Gastrocnemius medialis (tissue), 4 donors: ENCODE measurements around the gene PTPRJ. TPM values are rescaled to one million over a fixed set of nuclear protein-coding genes. Genes with fewer than 3 reads are reported as not detected.
"Not testable (repeated sequence)": the region's sequence is repeated elsewhere in the genome, so short reads cannot be mapped to it uniquely, and the experiment has no call there.

Source experiments
- ATAC-seq, 2 donors: fragments of 150-250 bp; one replicate each; pipeline ENCODE4 v1.9.1; 2016
- DNase-seq, 2 donors: peaks; one replicate each; pipeline ENCODE4 v3.0.0-alpha.2; 2019
- H3K27ac ChIP-seq, 4 donors: fragments of 200-600 bp; sonication (generic); 1 replicate in 1 of 4; 2 replicates in 3 of 4; pipeline ENCODE4 v1.5.1; 2016 to 2018; ENCODE audit warnings: mild to moderate bottlenecking in 2 of 4, moderate library complexity in 1 of 4
- H3K27me3 ChIP-seq, 3 donors: fragments of 200-600 bp; sonication (generic) in 2 of 3; 1 replicate in 1 of 3; 2 replicates in 2 of 3; pipeline versions ENCODE4 v1.5.1 to v1.6.0; 2016 to 2019; ENCODE audit warnings: mild to moderate bottlenecking in 1 of 3, moderate library complexity in 1 of 3
- H3K36me3 ChIP-seq, 2 donors: fragments of 200-600 bp; sonication (generic) in 1 of 2; one replicate each; pipeline ENCODE4 v1.5.1; 2017 to 2018
- H3K4me1 ChIP-seq, 2 donors: fragments of 200-600 bp; sonication (generic) in 1 of 2; one replicate each; pipeline ENCODE4 v1.5.1; 2016 to 2017; ENCODE audit warnings: mild to moderate bottlenecking in 2 of 2
- H3K4me3 ChIP-seq, 4 donors: fragments of 200-600 bp; sonication (generic) in 3 of 4; 1 replicate in 1 of 4; 2 replicates in 3 of 4; pipeline ENCODE4 v1.5.1; 2016 to 2019; ENCODE audit warnings: mild to moderate bottlenecking in 2 of 4
- H3K9me3 ChIP-seq, 3 donors: fragments of 200-600 bp; sonication (generic) in 2 of 3; 1 replicate in 1 of 3; 2 replicates in 2 of 3; pipeline ENCODE4 v1.5.1; 2016 to 2019
- POLR2A ChIP-seq, 2 donors: fragments of 450-650 bp; IDR thresholded peaks; one replicate each; pipeline ENCODE4 v1.6.1; 2017; ENCODE audit warnings: antibody characterized with exemption in 2 of 2, mild to moderate bottlenecking in 2 of 2, moderate library complexity in 2 of 2
- in situ Hi-C, 4 donors: fragments of 200-750 bp; cut with MboI; loops; one replicate each; pipeline versions ENCODE4 v1.15.0 to v1.8.0; 2017; ENCODE audit warnings: low sequenced_read_pairs in 4 of 4
- intact Hi-C: fragments of 100-400 bp; cut with DNase I; formaldehyde crosslinking; loops from one replicate; pipeline ENCODE4 v1.15.1; 2023; ENCODE audit warnings: low total_unique reads
- total RNA-seq, 4 donors: library from RNA; depleted of rRNA; stranded (reverse); fragments of >200 nt; gene quantifications; one replicate each; pipeline versions ENCODE4 v1.1.0 to v1.2.3, GENCODE V29; 2016
- TF ChIP-seq, protein P1 (sequence below), 5 experiments: fragments of 450-650 bp in 3 of 5; fragments of 200-600 bp in 2 of 5; sonication (generic) in 2 of 5; IDR thresholded peaks in 4 of 5; conservative IDR thresholded peaks in 1 of 5; 1 replicate in 4 of 5; 2 replicates in 1 of 5; pipeline ENCODE4 v1.5.1; 2016 to 2019; ENCODE audit warnings: antibody characterized with exemption in 5 of 5, mild to moderate bottlenecking in 3 of 5, moderate library complexity in 3 of 5

The PTPRJ gene
- total RNA-seq, 4 donors from 2014 or later: 5.4 to 9.0 (median 5.6) TPM

DNA sequence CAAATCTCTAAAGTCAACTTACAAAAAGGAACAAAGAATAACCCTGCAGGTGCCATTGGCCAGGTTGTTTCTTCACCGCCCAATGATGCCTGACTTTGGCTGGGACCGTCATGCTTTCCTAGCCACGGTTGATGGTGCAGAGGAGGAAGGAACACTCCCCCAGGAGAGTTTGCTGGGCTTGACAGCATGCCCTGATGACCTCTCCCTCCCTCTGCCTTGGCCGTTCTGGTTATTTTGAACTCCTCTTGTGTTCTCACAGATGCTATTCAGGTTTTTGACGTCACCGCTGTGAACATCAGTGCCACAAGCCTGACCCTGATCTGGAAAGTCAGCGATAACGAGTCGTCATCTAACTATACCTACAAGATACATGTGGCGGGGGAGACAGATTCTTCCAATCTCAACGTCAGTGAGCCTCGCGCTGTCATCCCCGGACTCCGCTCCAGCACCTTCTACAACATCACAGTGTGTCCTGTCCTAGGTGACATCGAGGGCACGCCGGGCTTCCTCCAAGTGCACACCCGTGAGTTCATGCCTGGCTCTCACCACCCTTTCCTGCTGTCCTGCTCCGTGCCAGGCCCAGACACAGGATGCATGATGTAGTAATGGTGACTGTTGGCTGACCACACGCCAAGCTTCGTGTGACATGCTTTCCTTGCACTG is 147.3 kb downstream of the PTPRJ start:
- DNase-seq (no peak), ATAC-seq (no peak)
- H3K4me1 ChIP-seq: no peaks in the 10 kb centered on the region
- H3K9me3 ChIP-seq: no peaks in the 10 kb centered on the region
- intact Hi-C loops: no loop called here
- no peaks in the 10 kb centered on the region for H3K27me3 ChIP-seq
- no peak overlapping the region for H3K4me3 ChIP-seq
- in situ Hi-C loops: no loop called here
- TF ChIP-seq POLR2A (IDR thresholded peaks at IDR 0.05): no peak
- TF ChIP-seq, protein P1, sequence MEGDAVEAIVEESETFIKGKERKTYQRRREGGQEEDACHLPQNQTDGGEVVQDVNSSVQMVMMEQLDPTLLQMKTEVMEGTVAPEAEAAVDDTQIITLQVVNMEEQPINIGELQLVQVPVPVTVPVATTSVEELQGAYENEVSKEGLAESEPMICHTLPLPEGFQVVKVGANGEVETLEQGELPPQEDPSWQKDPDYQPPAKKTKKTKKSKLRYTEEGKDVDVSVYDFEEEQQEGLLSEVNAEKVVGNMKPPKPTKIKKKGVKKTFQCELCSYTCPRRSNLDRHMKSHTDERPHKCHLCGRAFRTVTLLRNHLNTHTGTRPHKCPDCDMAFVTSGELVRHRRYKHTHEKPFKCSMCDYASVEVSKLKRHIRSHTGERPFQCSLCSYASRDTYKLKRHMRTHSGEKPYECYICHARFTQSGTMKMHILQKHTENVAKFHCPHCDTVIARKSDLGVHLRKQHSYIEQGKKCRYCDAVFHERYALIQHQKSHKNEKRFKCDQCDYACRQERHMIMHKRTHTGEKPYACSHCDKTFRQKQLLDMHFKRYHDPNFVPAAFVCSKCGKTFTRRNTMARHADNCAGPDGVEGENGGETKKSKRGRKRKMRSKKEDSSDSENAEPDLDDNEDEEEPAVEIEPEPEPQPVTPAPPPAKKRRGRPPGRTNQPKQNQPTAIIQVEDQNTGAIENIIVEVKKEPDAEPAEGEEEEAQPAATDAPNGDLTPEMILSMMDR (IDR thresholded peaks at IDR 0.05 in 4 of 5, conservative IDR thresholded peaks at IDR 0.05 in 1 of 5): no peak
- H3K27ac ChIP-seq: no peak overlapping the region
- peaks cover 0 to 14% of the 10 kb centered on the region in 2 donors for H3K36me3 ChIP-seq

DNA sequence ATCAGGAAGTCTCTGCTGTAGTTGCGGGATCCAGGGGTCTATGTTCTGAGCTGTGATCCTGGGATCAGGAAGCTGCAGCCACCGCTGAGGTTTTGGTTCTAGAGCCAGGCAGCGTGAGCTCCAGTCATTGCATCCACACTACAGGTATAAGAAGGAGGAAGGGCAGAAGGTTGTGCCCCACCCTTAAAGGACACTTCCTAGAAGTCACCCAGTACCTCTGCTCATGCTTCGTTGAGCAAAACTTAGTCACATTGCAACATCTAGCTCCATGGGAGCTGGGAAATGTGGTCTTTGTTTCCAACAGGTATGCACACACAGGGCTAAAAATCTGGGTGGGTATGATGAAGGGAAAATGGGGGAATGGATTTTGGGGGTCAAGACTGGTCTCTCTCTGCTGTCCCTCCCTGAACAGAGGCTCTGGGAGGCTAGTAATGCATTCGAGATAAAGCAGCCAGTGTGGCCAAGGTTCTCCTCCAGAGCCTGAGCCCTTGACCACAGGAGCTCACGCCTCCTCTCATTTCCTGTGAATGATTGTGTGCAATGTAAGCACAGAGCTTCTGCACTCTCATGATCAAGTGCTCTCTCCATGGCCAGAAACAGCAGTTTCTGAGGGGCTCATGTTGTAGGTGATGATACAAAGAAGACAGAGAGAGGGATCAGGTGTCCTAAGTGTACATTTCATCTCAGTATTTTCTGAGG is 149.5 kb downstream of the PTPRJ start:
- Histone ChIP-seq H3K27me3 (no peaks in the 10 kb centered on the region), H3K36me3 (peaks cover 0 to 14% of the 10 kb centered on the region in 2 donors)

DNA sequence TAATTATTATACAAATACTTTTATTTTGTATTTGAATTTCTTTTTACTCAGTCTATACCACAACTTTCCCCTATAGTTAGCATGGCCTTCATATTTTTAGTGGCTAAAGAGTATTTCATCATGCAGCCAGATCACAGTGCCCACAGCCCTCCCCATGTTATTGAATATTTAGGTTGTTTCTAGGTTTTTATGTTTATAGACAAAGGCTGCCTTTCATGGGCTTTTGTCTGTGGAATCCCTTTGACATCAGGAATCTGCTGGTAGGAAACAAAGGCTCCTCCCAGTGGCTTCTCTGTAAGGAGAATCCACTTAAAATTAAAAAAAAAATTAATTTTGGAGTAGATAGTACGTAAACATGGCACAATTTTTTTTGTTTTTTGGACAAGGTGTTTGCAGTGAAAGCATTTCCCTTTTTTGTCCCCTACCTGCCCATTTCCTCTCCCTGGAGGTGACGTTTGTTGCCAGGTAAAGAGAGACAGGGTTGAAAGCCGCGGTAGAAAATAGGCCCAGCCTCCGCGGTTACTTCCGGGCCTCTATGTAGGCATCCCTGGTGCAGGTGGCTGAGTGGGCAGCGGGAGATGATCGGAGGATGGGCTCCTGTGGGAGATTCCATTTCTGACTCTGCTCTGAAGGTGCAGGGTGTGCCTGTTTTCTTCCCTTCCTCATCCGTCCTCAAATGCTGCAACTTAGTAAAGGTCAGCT is 154.0 kb downstream of the PTPRJ start:
- ATAC-seq: no peak
- H3K36me3 ChIP-seq: no peaks in the 10 kb centered on the region

More for the DNA sequence above, 149.5 kb downstream of the PTPRJ start:
- no peak overlapping the region for H3K4me3 ChIP-seq
- no peak for DNase-seq
- no peak for ATAC-seq
- TF ChIP-seq, protein P1 (IDR thresholded peaks at IDR 0.05 in 4 of 5, conservative IDR thresholded peaks at IDR 0.05 in 1 of 5): no peak
- no peak for TF ChIP-seq POLR2A (IDR thresholded peaks at IDR 0.05)
- no peaks in the 10 kb centered on the region for H3K9me3 ChIP-seq
- in situ Hi-C loops: no loop called here
- no peak overlapping the region for H3K27ac ChIP-seq
- intact Hi-C loops: no loop called here
- no peaks in the 10 kb centered on the region for H3K4me1 ChIP-seq

DNA sequence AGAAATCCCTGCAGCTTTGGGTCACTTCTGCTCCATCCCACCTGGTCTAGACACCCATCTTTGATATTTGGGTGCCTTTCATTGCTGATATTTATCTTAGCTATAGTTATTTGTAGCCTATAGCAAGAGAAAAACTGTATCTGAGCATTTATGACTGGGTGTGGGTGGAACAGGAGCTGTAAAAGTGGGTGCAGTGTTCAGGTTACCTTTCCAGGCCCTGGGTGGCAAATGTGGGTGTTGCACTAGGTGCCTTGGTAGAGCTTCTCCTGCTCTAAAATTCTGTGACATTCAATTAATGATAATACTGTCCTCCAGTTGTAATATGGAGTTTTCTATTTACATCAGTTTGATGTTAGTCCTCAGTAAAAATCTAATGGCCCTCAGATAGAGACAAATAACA is 157.9 kb downstream of the PTPRJ start:
- peaks cover 0 to 12% of the 10 kb centered on the region in 2 donors for H3K36me3 ChIP-seq
- H3K27ac ChIP-seq: no peak overlapping the region
- no peaks in the 10 kb centered on the region for H3K27me3 ChIP-seq
- intact Hi-C loops: no loop called here
- H3K9me3 ChIP-seq: no peaks in the 10 kb centered on the region
- TF ChIP-seq, protein P1 (IDR thresholded peaks at IDR 0.05 in 4 of 5, conservative IDR thresholded peaks at IDR 0.05 in 1 of 5): no peak
- TF ChIP-seq POLR2A (IDR thresholded peaks at IDR 0.05): no peak
- ATAC-seq (no peak), DNase-seq (no peak)
- H3K4me1 ChIP-seq: no peaks in the 10 kb centered on the region
- H3K4me3 ChIP-seq: no peak overlapping the region
- in situ Hi-C loops: no loop called here

More for the DNA sequence above, 154.0 kb downstream of the PTPRJ start:
- H3K9me3 ChIP-seq: no peaks in the 10 kb centered on the region
- no peaks in the 10 kb centered on the region for H3K27me3 ChIP-seq
- H3K27ac ChIP-seq: no peak overlapping the region
- TF ChIP-seq, protein P1 (IDR thresholded peaks at IDR 0.05 in 4 of 5, conservative IDR thresholded peaks at IDR 0.05 in 1 of 5): no peak
- no peak for TF ChIP-seq POLR2A (IDR thresholded peaks at IDR 0.05)
- no peaks in the 10 kb centered on the region for H3K4me1 ChIP-seq
- in situ Hi-C loops (no loop called here), intact Hi-C loops (no loop called here)
- H3K4me3 ChIP-seq: no peak overlapping the region
- DNase-seq: no peak

DNA sequence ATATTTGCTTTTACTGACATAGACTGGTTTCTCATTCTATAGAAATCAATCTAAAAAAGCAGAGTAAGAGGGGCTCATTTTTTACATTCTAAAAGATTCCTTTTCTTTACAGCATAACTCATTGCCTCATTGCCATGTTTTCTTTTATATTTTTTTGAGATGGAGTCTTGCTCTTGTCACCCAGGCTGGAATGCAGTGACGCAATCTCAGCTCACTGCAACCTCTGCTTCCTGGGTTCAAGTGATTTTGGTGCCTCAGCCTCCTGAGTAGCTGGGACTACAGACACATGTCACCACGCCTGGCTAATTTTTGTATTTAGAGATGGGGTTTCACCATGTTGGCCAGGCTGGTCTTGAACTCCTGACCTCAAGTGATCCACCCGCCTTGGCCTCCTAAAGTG is 159.5 kb downstream of the PTPRJ start:
- H3K9me3 ChIP-seq, H3K4me1 ChIP-seq, ATAC-seq, H3K4me3 ChIP-seq, intact Hi-C loops, in situ Hi-C loops, H3K27ac ChIP-seq, DNase-seq, H3K27me3 ChIP-seq: not testable (repeated sequence)
- peaks cover 0 to 24% of the 10 kb centered on the region in 2 donors for H3K36me3 ChIP-seq
